HUES6 (cell line): ENCODE measurements around the gene HSD17B13.
"Not testable (repeated sequence)": the region's sequence is repeated elsewhere in the genome, so short reads cannot be mapped to it uniquely, and the experiment has no call there.

Experiments used
- H3K27ac ChIP-seq: 2 replicates; pipeline ENCODE4 v1.7.0; 2013; ENCODE audit warnings: low read depth, mild to moderate bottlenecking, low read length, inconsistent platforms
- H3K27me3 ChIP-seq: 2 replicates; pipeline ENCODE4 v1.6.1; 2013; ENCODE audit warnings: low read length; ENCODE audit not compliant: control insufficient read depth, insufficient read depth
- H3K36me3 ChIP-seq: 2 replicates; pipeline ENCODE4 v1.6.1; 2013; ENCODE audit warnings: low read length; ENCODE audit not compliant: control insufficient read depth, insufficient read depth
- H3K4me1 ChIP-seq: 2 replicates; pipeline ENCODE4 v1.6.1; 2013; ENCODE audit warnings: low read length; ENCODE audit not compliant: control insufficient read depth, insufficient read depth
- H3K4me3 ChIP-seq: 2 replicates; pipeline ENCODE4 v1.5.1; 2013; ENCODE audit warnings: low read depth, low read length
- H3K9ac ChIP-seq: one replicate; pipeline ENCODE4 v1.6.1; 2013; ENCODE audit warnings: mild to moderate bottlenecking, low read length
- H3K9me3 ChIP-seq: 2 replicates; pipeline ENCODE4 v1.6.1; 2013; ENCODE audit warnings: low read depth, low read length; ENCODE audit not compliant: control insufficient read depth, insufficient read depth

HSD17B13 gene

DNA sequence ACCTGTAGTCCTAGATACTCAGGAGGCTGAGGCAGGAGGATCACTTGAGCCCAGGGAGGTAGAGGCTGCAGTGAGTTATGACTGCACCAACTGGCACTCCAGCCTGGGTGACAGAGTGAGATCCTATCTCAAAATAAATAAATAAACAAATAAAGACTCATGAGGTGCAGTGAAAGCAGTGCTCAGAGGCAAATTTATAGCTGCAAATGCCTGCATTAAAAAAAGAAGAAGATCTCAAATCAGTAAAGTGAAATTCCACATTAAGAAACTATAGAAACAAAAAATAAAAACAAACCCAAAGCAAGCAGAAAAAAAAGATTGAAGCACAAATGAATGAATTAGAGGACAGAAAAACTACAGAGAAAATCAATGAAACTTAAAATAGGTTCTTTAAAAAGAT is 22.5 kb upstream of the HSD17B13 start:
- Histone ChIP-seq H3K36me3 (no peaks in the 10 kb centered on the region), H3K9ac (no peak overlapping the region), H3K9me3 (no peaks in the 10 kb centered on the region), H3K27me3 (no peaks in the 10 kb centered on the region), H3K4me3 (no peak overlapping the region), H3K27ac (no peak overlapping the region), H3K4me1 (no peaks in the 10 kb centered on the region)

DNA sequence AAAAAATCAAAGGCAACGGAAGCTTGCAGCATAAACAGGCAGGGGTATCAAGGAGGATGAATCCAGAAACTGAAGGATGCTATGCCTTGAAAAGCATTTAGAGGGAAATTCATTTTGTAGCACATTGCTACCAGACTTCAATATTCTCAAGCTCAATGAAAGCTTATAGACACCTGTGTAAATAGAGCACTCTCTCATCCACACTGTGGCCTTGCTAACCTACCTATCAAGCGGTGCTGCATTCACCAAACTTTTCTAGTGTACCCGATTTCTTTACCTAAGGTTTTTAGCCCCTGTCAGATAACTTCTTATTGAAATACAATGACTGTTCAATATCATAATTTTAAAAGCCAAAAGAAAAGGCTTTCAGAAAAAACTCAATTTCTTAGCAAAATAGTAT is 20.2 kb upstream of the HSD17B13 start:
- Histone ChIP-seq H3K27ac (no peak overlapping the region), H3K4me1 (no peaks in the 10 kb centered on the region), H3K9me3 (no peaks in the 10 kb centered on the region), H3K27me3 (no peaks in the 10 kb centered on the region), H3K36me3 (no peaks in the 10 kb centered on the region; the same call in 1 of the 2 replicates), H3K9ac (no peak overlapping the region), H3K4me3 (no peak overlapping the region)

DNA sequence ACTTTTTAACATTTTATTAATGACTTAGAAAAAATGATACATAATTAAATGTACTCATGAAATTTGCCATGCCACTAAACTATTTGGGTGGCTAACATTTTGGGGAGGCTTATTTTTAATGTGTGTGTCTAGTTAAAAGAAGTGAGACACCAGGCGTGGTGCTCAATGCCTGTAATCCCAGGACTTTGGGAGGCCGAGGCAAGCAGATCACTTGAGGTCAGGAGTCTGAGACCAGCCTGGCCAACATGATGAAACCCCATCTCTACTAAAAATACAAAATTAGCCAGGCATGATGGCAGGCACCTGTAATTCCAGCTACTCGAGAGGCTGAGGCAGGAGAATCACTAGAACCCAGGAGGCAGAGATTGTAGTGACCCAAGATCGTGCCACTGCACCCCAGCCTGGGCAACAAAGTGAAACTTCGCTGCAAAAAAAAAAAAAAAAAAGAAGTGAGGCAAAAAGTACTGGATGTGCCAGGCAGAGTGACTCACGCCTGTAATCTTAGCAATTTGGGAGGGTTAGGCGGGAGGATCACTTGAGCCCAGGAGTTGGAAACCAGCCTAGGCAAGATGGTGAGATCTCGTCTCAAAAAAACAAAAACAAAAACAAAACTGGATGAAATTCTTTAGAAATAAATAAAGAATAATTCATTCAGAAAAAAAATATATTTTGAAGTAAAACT is 19.4 kb upstream of the HSD17B13 start:
- H3K4me1 ChIP-seq, H3K9me3 ChIP-seq, H3K36me3 ChIP-seq, H3K9ac ChIP-seq, H3K27me3 ChIP-seq, H3K27ac ChIP-seq, H3K4me3 ChIP-seq: not testable (repeated sequence)

DNA sequence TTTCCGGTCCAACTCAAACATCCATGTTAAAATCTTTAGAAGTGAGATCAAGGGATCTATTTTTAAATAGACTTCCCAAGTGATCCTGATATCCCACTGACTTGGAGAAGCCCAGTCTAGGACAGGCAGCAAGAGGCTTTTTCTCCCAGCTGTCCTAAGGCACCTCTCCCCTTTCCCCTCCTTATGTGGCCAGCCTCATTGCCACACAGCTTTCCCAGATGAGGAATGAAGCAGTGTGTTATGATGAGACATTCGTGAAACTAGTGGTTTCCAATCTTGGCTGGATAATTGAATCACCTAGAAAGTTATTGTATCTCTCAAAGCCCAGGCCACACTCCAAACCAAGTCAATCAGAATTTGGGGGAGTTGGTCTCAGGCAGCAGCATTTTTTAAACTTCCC is 16.8 kb upstream of the HSD17B13 start:
- Histone ChIP-seq H3K9ac (no peak overlapping the region), H3K27ac (no peak overlapping the region), H3K4me3 (no peak overlapping the region), H3K36me3 (peaks cover 3% of the 10 kb centered on the region; the same call in 1 of the 2 replicates), H3K9me3 (no peaks in the 10 kb centered on the region), H3K4me1 (no peaks in the 10 kb centered on the region), H3K27me3 (no peaks in the 10 kb centered on the region)

DNA sequence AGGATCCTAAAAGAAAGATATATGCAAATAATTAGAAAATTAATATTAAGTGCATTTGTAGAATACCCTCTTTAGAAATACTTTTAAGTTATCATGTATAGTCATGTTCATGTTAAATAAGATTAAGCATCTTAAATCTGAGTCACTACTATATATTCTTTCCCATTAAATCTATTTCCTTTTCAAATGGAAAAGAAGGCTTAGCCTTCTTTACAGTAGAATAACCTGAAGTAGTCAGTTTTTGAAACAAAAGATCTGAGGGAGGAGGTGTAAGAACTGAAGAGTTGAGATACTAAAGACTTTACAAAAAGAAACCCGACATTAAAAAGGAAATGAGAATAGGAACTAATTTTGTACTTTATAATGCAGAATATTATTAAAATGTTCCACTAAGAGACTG is 14.7 kb upstream of the HSD17B13 start:
- Histone ChIP-seq H3K36me3 (peaks cover 3% of the 10 kb centered on the region; the same call in 1 of the 2 replicates), H3K27me3 (no peaks in the 10 kb centered on the region), H3K9ac (no peak overlapping the region), H3K4me3 (no peak overlapping the region), H3K27ac (no peak overlapping the region), H3K4me1 (no peaks in the 10 kb centered on the region), H3K9me3 (peaks cover 14% of the 10 kb centered on the region)

DNA sequence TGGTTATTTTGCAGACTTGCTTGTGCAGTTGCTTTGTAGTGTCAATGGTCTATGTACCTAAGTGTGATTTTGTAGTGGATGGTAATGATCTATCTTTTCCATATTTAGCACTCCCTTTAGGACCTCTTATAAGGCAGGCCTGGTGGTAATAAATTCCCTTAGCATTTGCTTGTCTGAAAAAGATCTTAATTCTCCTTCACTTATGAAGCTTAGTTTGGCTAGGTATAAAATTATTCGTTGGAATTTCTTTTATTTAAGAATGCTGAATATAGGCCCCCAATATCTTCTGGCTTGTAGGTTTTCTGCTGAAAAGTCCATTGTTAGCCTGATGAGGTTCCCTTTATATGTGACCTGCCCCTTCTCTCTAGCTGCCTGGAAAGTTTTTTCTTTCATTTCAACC is 10.6 kb upstream of the HSD17B13 start:
- no peak overlapping the region for H3K9ac ChIP-seq
- no peaks in the 10 kb centered on the region for H3K27me3 ChIP-seq
- H3K4me1 ChIP-seq: no peaks in the 10 kb centered on the region
- peaks cover 16% of the 10 kb centered on the region for H3K9me3 ChIP-seq
- H3K27ac ChIP-seq: no peak overlapping the region
- no peak overlapping the region for H3K4me3 ChIP-seq
- H3K36me3 ChIP-seq: peaks cover 3% of the 10 kb centered on the region; the same call in 1 of the 2 replicates

DNA sequence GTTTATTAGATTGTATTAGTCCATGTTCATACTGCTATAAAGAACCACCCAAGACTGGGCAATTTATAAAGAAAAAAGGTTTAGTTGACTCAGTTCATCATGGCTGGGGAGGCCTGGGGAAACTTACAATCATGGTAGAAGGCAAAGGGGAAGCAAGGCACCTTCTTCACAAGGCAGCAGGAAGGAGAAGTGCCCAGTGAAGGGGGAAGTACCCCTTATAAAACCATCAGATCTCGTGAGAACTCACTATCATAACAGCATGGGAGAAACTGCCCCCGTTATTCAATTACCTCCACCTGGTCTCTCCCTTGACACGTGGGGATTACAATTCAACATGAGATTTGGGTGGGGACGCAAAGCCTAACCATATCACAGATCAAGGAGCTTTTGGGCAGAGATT is 8.1 kb upstream of the HSD17B13 start:
- H3K9me3 ChIP-seq: peaks cover 16% of the 10 kb centered on the region

DNA sequence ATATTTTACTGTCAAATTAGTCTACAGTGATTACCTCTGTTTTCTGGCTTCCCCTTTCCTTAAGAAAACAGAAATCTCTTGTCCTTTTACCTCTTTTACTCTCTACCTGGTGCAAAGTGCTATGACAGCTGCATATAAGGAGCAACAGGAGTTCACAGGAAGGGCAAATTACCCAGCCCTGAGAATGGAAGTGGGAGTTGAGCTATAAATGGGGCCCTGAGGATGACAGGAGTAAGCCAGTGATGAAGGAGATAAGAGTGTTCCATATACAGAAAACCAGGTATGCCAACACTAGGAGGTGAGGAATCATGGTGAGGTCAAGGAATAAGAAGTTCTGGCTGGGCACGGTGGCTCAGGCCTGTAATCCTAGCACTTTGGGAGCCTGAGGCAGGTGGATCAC is 4.5 kb upstream of the HSD17B13 start:
- peaks cover under 1% of the 10 kb centered on the region; the same call in 1 of the 2 replicates for H3K9me3 ChIP-seq
- no peaks in the 10 kb centered on the region for H3K27me3 ChIP-seq
- no peak overlapping the region for H3K9ac ChIP-seq
- no peaks in the 10 kb centered on the region for H3K4me1 ChIP-seq
- no peak overlapping the region for H3K4me3 ChIP-seq
- H3K36me3 ChIP-seq: no peaks in the 10 kb centered on the region
- H3K27ac ChIP-seq: no peak overlapping the region

More for the DNA sequence above, 8.1 kb upstream of the HSD17B13 start:
- no peak overlapping the region for H3K9ac ChIP-seq
- H3K4me3 ChIP-seq: no peak overlapping the region
- no peak overlapping the region for H3K27ac ChIP-seq
- H3K36me3 ChIP-seq: no peaks in the 10 kb centered on the region
- no peaks in the 10 kb centered on the region for H3K27me3 ChIP-seq
- no peaks in the 10 kb centered on the region for H3K4me1 ChIP-seq

DNA sequence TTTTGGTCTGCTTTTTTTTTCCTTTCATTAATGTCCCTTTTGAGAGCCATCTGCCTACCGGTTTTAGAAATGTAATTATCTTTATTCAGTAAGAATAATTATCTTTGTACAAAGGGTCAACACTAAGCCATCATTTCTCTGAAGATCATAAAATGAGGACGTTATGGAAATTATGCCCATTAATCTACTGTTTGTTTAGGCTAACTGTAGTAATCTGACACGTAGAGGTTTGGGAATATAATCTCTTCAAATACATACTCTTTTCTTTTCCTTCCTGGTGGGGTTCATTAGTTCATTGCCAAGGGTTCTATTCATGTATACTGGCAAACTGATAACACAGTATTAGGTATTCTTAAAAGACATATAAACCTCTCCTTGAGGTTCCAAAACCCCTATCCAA is 3.8 kb upstream of the HSD17B13 start:
- Histone ChIP-seq H3K4me1 (no peaks in the 10 kb centered on the region), H3K4me3 (no peak overlapping the region), H3K27ac (no peak overlapping the region), H3K9me3 (no peaks in the 10 kb centered on the region), H3K9ac (no peak overlapping the region), H3K27me3 (no peaks in the 10 kb centered on the region), H3K36me3 (no peaks in the 10 kb centered on the region)

DNA sequence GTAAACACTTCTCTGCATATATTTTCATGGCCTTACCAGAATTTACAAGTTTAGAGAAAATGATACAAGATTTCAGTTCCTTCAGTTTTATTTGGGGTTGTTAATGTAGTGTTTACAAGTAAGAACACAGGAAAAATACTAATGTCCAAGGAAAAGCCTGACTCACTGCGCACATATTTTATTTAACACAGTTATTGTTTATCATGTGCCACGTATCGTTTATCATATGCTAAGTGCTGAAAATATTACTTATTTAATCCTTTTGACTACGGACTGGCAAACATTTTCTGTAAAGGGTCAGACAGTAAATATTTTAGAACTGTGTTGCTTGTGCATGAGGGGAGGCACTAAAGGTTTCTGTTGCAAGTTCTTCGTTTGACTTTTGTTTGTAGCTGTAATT is 794 bp downstream of the HSD17B13 start:
- Histone ChIP-seq H3K4me1 (no peaks in the 10 kb centered on the region), H3K9ac (no peak overlapping the region), H3K4me3 (no peak overlapping the region), H3K9me3 (no peaks in the 10 kb centered on the region), H3K27me3 (no peaks in the 10 kb centered on the region), H3K27ac (no peak overlapping the region), H3K36me3 (no peaks in the 10 kb centered on the region)

DNA sequence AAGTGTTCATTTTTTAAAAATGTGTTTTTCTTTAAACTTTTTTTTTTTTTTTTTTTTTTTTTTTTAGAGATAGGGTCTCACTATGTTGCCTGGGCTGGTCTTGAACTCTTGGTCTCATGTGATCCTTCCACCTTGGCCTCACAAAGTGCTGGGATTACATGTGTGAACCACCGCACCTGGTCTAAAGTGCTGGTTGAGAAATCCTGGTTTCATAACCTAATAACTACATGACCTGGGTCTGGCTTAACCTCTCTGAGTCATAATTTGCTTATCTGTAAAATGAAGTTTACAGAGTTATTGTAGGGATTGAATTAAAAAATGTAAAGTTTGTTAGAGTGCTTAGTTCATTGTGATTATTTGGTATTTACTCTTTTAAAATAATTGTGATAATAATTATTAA is 5.2 kb downstream of the HSD17B13 start:
- Histone ChIP-seq H3K4me1 (no peaks in the 10 kb centered on the region), H3K9ac (no peak overlapping the region), H3K27me3 (no peaks in the 10 kb centered on the region), H3K27ac (no peak overlapping the region), H3K4me3 (no peak overlapping the region), H3K9me3 (no peaks in the 10 kb centered on the region), H3K36me3 (no peaks in the 10 kb centered on the region)
